CD4-positive, alpha-beta T cell treated with Interleukin-10 for 1 hour (primary cell): Measurements from ENCODE around the gene ZNF33B.
A peak's percentile ranks its signal among the peaks of the same experiment; 100 is the strongest.
"Not testable (repeated sequence)": the region's sequence is repeated elsewhere in the genome, so short reads cannot be mapped to it uniquely, and the experiment has no call there.

Source experiments
- DNase-seq: peaks from one replicate; pipeline ENCODE4 v3.0.0-alpha.2; 2020

ZNF33B gene

GRCh38 chr10:42609872-42610271, 28.5 kb downstream of the ZNF33B start:
- no peak for DNase-seq

DNA sequence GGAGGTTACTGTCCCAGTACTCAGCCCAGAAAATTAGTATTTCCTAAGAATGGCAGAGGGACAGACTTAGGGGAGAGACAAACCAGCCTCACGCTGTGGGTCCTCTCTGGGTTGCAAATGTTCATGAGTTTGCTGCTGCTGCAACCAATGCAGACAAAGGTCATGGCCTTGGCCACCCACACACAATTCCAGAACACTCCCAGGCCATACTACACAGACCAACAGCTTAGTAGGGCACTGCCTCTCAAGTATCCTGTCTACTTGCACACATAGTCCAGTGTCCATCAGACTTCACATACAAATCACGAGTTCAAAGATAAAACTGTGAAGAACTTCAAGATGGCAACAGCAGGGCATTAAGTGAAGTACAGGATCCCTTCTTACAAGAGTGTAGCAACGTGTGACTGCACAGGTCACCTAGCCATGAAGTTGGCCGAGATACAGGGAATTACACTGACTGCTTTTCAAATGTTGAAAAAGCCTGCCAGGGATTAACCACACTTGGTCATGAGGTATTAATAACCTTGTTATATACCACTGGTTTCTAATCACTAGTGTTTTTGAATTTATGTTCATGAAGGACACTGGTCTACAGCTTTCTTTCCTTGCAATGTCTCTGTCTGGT, 40.0 kb downstream of the ZNF33B start:
- DNase-seq: no peak

GRCh38 chr10:42596196-42596595, 42.2 kb downstream of the ZNF33B start:
- no peak for DNase-seq

DNA sequence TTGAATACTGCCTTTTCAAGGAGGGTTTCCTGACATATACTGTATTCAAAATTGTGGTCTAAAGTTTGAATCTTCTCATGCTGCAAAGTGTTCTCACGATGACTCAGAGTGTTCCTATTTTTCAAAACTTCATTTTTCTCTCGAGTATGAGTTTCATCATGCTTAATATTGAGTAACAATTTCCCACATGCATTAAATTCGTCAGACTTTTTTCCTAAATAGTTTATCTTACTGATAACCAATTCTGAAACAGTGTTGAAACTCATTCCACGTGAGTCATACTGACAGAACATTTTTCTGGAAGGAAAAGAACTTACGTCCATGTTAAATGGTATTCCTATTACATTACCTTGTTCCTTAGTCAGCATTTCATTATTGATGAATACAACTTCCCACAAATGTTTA, 44.1 kb downstream of the ZNF33B start:
- DNase-seq: no peak

GRCh38 chr10:42593284-42593683, 45.1 kb downstream of the ZNF33B start:
- no peak for DNase-seq

GRCh38 chr10:42583828-42584227, 54.5 kb downstream of the ZNF33B start:
- no peak for DNase-seq

GRCh38 chr10:42578019-42578418, 60.4 kb downstream of the ZNF33B start:
- DNase-seq: no peak

DNA sequence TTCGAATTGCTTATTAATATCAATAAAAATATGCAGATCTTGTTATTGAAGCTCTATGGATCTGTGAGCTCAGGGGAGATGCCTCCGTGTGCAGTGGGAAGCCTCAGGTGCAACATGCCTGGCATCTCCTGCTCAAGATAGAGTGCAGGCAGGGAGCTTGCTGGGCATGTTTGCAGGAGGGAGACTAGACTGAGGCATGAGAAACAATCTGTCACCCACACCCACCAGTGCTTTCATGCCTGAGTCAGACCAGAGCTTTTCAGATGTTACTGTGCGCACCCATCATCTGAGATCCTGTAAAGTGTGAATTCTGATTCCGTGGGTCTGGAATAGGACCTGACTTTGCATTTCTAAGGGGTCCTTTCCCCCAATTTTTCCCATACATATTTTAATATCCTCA, 62.0 kb downstream of the ZNF33B start:
- no peak for DNase-seq

- no peak for DNase-seq
These were observed 64.0 kb downstream of the ZNF33B start for GRCh38 chr10:42574336-42574735.

- DNase-seq: no peak
These were observed 81.4 kb downstream of the ZNF33B start for GRCh38 chr10:42556931-42557330.

DNA sequence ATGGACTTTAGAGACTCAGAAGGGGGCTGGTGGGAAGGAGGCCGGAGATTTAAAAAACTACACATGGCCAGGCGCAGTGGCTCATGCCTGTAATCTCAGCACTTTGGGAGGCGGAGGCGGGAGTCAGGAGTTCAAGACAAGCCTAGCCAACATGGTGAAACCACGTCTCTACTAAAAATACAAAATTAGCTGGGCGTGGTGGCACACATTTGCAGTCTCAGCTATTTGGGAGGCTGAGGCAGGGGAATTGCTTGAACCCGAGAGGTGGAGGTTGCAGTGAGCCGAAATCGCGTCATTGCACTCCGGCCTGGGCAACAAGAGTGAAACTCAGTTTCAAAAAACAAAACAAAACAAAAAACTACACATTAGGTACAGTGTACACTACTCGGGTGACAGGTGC, 84.8 kb downstream of the ZNF33B start:
- DNase-seq: not testable (repeated sequence)

- no peak for DNase-seq
These were observed 85.3 kb downstream of the ZNF33B start for GRCh38 chr10:42553064-42553407.

DNA sequence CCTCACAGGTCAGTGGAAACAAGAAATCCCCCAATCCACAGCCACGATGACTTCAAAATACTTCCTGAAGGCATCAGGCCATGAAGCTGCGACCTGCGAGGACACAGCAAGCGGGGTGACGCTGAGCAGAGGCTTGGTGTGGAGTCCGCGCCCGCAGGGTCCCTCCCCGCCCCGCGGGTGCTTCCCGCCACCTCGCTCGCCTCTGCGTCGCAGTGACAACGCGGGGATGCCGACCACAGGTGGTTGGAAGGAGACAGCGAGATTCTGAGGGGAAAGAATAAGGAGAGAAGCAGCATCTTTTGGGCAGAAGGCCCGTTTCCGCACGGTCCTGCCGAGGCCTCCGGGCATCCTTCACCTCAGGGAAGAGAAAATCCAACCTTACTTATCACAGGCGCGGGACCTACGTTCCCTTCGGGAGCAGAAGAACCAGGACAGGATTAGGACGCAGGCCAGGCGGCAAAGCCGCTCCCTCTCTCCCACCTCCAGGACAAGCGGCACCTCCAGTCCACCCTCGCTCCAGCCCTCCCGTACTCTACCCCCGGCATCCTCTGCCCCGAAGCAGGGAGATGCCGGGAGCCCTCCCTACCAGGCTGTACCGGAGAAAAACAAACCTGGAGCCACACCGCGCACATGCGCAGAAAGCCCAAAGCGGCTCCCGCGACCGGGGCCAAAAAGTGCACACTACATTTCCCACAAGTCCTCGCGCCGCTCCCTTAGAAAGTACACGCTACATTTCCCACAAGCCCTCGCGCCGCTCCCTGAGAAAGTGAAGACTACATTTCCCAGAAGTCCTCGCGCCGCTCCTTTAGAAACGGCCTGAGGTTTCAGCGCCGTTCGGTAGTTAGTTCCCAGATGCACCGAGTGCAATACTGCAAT, 85.9 kb downstream of the ZNF33B start:
- peak; percentile 96 for DNase-seq

DNA sequence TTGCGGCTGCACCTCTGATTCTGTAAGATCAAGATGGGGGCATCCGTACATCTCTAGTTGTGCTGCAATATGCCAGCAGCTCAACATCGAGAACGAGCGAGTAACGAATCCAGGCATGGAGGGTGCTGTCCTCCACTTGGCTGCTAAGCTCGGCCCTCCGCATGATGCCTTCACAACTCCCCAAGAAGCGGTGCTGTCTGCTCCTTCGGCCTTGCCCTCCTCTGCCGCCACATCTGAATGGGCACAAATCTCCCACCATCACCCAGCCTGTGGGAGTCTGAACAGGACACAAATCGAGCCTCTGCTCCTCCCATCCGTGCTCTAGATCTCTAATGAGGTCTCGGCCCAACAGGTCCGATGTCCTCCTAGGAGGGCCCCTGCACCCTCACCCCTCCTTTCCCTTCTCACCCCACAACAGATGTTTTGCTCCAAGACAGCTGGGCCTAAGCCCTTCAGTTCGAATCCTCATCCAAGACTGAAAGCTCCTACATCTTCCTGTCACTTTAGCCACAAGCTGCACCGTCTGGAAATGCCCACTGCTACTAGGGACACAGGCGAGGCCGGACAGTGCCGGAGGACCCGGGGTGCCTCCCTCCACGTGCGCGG, 86.7 kb downstream of the ZNF33B start:
- no peak for DNase-seq

GRCh38 chr10:42549851-42550250, 88.5 kb downstream of the ZNF33B start:
- DNase-seq: no peak

DNA sequence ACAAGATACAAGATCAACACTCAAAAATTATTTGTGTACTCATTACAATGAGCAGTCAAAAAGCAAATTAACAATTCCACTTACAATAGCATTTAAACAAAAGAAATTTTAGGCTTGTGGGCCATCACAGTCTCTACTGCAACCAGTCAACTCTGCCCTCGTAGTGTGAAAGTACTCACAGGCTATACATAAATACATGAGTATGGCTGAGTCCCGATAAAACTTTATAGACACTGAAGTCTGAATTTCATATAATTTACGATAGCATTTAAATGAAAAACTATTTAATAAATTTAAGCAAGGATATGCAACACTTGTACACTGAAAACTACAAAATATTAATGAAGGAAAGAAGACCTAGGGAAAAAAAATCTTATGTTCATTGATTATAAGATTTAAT, 90.1 kb downstream of the ZNF33B start:
- no peak for DNase-seq

GRCh38 chr10:42544945-42545344, 93.4 kb downstream of the ZNF33B start:
- no peak for DNase-seq

DNA sequence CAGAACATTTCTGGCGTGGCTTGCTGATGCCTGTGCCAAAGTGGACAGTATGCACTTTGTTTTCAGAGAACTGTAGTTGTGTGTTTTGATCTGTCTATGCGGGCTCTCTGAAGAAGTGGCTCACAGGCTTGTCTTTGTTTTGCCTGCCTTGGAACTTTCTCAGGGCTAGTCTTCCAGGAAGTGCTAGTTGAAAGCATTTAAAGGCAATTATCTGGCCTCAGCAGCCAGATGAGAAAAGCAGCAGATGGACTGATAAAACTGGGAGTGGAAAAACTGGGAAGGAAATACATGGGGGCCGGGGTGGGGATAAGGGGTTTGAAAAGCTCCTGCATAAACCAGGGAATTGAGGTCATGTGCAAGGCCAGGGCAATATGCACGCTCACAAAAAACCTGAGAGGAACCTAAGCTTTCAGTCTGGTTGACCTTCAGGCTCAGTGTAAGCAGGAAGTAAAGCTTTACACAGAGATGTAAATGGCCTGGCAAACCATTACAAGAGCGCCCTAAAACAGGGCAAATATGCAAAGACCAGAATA, 94.5 kb downstream of the ZNF33B start:
- no peak for DNase-seq
